COR-L47 (cell line): ENCODE measurements around the gene MOCOS.
A peak's percentile ranks its signal among the peaks of the same experiment; 100 is the strongest.
"Not testable (repeated sequence)": the region's sequence is repeated elsewhere in the genome, so short reads cannot be mapped to it uniquely, and the experiment has no call there.

Experiments
- DNase-seq: peaks from one replicate; lab custom pipeline; 2025; lab: John Stamatoyannopoulos, UW

MOCOS gene

GRCh38 chr18:36187193-36187825 lies at the start of gene MOCOS:
MOCOS (plus strand) TSS chr18:36187497; CDS start chr18:36187540, 43 bp downstream.
- DNase-seq = peak; percentile 12

- no peak for DNase-seq
Observed at GRCh38 chr18:36139245-36139644, 48.1 kb upstream of the MOCOS start.

- no peak for DNase-seq
Observed at GRCh38 chr18:36141576-36141975, 45.7 kb upstream of the MOCOS start.

GRCh38 chr18:36142751-36143150 lies 44.5 kb upstream of the MOCOS start:
- no peak for DNase-seq

GRCh38 chr18:36143391-36143790 lies 43.9 kb upstream of the MOCOS start:
- no peak for DNase-seq

DNA sequence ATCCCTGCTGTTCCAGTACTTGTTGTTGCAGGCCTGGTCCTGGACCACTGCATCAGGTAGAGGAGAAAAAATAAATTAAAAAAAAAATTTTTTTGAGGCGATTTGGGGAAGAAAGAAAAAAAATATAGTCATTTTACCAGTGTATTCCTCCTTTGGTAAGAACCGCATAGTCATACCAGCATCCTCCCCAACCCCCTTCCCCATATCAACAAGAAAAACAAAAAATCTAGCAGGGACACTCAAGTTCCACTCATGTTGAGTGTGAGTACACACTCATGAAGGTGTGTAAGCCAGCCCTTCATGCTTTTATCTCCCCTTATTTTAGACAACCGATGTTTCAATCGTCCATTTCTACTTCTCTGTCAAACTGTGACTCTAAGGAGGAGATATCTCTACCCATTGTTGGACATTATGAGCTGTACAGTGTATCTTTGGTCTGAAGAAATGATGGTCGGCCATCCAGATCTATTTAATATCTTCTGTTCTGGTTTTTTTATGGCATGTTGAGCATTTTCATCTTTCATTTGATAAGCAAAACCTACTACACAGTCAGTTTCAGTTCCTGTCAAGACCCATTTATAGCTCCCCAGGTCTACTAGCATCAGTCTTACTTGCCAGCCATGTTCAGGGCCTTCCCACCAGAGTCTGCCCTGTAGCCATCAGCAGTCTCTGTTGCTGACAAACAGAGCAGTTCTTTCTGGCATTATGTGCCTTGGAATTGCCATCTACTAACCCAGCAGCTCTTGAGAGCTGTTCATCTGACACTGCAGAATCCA lies 37.6 kb upstream of the MOCOS start:
- DNase-seq = no peak

DNA sequence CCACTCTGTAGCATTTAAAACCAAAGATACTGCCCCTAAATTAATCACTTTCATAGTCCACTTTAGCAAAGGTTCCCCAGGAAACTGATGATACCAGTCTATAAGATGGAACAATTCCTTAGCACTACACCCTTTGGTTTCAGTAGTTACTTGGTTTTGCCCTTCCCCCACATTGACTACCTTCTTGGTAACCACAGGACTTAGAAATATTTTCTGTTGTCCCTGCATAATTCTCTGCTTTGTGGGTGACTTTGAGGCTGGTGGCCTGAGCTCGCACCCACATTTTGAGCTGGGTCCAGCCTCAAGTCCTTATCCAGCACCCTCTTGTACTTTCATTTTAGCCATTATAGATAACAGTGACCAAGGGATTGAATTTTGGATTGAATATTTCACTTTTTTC lies 34.5 kb upstream of the MOCOS start:
- no peak for DNase-seq

DNA sequence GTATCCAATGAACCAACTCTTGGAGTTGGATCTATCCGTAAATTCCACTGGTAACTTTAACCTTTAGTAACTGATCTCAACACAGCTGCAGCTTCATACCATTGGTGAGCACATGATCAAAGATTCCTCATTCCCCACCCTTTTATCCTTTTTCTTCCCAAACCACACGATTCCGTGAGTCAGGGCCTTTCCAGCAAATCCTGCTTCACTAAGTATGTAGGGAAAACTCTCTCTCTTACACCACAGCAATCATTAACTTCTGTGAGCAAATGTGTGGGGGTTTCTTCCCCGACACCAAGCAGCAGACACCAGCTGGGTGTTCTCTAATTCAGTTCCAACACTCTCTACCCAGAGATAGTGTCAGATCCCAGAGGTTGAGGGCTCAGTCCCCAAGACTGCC lies 34.1 kb upstream of the MOCOS start:
- no peak for DNase-seq

DNA sequence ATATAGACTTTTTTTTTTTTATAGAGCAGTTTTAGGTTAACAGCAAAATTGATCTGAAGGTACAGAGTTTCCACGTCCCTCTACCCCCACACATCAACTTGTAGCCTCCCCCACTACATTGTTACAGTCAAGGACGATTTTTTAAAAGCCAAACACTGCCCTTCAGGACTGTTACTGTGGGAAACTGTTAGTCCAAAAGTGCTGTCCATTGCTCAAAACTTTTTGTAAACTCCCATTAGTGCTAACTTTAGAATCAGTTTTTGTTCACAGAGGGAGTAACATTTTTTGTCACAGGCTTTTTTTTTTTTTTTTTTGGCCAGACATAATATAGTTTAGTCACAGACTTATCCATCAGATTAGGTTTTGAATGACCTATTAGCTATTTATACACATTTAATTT lies 33.5 kb upstream of the MOCOS start:
- DNase-seq = no peak

- no peak for DNase-seq
Observed at GRCh38 chr18:36155851-36156757, 31.2 kb upstream of the MOCOS start.

DNA sequence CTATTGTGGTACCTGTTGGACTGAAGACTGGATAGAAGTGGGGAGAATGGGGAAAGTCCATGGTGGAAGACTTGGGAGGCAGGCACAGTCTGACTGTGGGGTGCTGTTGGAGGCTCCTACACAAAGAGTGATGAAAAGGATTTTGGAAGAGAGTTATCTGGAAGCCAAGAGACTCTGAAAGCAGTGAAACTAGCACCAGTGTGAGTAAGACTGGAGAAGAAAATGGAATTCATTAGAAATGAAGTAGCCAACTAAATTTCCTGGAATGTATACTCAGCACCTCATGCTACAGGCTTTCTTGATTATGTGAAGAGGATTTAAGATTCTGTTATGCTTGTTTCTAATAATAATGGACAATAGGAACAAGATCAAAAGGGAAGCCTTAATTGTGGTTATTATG lies 29.9 kb upstream of the MOCOS start:
- no peak for DNase-seq

DNA sequence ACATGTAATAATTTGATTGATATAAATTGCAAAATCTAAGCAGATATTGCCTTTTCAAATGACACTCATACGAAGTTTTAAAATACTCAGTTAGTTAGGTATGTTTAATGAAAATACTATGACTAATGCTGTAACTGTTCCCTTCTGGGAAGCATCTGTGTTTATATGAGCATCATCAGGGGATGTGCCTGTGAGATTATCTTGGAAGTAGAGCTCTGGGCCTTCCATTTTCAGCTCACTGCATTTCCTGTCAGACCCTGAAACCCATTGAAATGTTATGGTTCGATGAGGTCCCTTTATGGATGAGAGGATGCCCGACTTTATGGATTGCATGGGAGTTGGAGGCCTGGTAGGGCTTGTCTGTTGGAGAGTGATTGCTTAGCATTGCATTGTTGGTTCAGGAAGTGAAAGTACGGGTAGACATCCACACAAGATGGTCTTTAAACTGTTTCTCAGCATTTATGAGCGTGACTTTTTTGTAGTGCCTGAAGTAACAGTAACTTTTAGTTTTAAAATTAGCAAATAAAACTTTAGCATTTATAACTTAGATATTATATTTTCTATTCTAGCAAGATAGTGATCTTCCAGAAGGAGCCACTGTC lies 28.9 kb upstream of the MOCOS start:
- DNase-seq = no peak

DNA sequence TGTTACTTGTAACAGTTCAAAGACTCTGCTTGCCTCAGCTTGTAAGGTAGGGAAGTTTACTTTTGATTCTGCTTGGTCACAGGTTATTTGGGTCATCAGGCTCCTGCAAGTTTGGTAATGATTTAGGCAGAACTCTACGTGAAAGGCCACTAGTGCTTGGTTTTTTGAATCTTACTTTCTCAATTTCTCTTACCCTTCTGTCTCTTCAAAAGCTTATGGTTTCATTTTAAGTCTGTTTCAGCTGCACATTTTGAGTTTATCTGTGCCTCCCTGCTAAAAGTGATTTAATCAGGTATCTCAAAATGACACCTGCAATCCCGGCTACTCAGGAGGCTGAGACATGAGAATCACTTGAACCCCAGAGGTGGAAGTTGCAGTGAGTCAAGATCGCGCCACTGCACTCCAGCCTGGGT lies 26.3 kb upstream of the MOCOS start:
- no peak for DNase-seq

GRCh38 chr18:36162981-36163380 lies 24.3 kb upstream of the MOCOS start:
- no peak for DNase-seq

DNA sequence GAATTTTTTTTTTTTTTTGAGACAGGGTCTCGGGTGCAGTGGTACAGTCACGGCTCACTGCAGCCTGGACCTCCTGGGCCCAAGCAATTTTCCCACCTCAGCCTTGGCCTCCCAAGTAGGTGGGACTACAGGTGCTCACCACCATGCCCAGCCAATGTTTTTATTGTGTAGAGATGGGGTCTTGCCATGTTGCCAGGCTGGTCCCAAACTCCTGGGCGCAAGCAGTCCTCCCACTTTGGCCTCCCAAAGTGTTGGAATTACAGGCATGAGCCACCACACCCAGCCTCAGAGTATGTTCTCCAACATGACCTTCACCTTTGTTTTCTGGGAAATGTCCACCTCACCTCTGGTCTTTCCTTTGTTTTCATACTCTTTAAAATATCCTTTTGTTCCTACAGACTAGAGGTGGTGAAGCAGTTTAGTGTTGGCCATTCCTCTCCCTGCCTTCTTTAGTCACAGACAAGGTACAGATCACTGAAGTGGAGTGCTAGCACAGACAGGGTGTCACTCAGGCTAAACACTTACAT lies 19.5 kb upstream of the MOCOS start:
- no peak for DNase-seq

- DNase-seq = not testable (repeated sequence)
Observed at GRCh38 chr18:36168296-36168695, 19.0 kb upstream of the MOCOS start.

GRCh38 chr18:36169938-36170337 lies 17.4 kb upstream of the MOCOS start:
- DNase-seq = no peak

DNA sequence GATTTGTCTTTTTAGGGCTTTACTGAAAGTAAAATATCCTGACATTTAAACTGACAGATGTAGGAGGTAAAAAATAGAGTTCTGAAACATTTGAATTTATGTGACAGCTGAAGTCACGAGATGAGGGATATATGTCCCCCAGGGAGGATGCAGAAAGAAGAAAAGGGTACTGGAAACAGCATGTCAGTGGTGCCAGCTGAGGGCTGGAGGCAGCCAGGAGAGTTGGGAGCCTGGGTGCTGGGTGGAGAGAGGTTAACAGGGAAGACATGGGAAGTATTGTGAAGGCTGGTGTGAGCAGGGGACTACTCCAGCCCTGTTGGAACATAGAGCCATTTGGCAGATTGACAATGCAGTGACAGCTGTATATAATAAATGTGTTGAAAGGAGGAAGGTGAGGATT lies 11.8 kb upstream of the MOCOS start:
- no peak for DNase-seq

DNA sequence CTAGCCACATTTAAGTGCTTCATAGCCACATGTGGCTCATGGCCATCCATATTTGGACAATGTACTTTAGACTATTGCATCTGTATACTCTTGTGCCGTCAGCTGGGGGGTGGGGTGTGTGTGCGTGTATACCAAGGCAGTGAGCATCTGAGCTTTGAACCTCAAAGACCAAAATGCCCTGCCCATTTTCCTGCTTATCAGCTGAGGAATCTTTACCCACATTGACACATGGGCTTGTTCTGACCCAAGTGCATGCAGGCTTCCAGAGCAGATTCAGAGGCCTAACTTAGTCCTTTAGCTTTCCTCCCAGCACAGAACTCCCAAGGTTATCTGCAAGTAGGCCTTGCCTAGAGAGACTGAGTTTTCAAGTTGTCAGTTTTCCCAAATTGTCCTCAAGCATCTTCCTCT lies 11.1 kb upstream of the MOCOS start:
- no peak for DNase-seq

GRCh38 chr18:36176711-36177110 lies 10.6 kb upstream of the MOCOS start:
- no peak for DNase-seq

DNA sequence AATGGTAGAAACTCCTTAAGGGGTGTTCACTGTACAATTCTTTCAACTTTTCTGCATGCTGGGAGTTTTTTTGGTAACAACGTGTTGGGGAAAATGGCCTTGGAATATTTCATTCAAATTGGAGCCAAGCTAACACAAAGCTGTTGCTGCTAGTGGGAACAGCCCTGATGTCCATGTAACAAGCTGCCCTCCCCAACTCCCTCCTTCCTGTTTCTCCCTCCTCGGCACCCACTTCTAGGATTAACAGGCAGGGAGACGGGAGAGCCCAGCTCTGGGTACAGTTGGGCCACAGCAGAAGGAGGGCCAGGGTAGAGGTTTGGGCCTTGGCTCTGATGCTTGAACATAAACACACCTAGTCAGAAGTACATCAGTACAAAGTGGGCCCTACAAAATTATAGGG lies 9.4 kb upstream of the MOCOS start:
- no peak for DNase-seq
